Nucleus accumbens (tissue), 56 donors: ENCODE data around the gene DCBLD1.

Experiments
- DNase-seq, 56 donors: peaks; one replicate each; lab custom pipeline; 2025; lab: John Stamatoyannopoulos, UW

DCBLD1 gene

DNA sequence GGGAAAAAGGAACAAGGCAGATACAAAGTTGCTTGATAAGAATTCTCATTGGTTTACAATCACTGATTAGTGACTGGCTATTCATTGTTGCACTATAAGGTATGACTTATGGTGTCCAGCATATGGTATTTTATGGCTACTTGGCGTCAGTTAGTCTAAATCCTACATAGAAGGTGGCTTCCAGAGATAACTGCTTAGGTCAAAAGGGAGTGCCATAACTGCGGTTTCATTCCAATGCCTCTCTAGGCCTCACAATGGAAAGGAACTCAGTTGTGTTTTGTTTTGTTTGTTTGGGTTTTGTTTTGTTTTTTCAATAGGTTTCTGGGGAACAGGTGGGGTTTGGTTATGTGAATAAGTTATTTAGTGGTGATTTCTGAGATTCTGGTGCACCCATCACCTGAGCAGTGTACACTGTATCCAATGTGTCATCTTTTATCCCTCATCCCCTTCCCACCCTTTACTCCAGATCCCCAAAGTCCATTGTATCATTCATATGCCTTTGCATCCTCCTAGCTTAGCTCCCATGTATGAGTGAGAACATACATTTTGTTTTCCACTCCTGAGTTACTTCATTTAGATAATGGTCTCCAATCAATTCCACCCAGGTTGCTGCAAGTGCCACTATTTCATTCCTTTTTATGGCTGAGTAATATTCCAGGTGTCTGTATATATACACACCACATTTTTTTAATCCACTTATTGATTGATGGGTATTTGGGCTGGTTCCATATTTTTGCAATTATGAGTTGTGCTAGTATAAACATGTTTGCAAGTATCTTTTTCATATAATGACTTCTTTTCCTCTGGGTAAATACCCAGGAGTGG is 112.8 kb downstream of the DCBLD1 start:
- DNase-seq = no peak

DNA sequence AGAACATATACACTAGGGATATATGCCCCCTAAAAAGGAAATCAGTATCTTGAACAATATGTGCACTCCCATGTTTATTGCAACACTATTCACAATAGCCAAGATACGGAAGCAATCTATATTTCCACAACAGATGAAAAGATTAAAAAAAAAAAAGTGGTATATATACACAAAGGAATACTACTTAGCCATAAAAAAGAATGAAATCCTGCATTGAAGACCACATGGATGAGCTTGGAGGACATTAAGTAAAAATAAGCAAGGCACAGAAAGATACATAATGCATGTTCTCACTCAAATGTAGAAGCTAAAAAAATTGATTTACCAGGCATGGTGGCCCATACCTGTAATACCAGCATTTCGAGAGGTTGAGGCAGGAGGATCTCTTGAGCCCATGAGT is 115.3 kb downstream of the DCBLD1 start:
- no peak for DNase-seq
